Hepatocyte (in vitro differentiated cells): ENCODE data around the gene LFNG. TPM values are rescaled to one million over a fixed set of nuclear protein-coding genes. Genes with fewer than 3 reads are reported as not detected.

Experiments
- DNase-seq: peaks from one replicate; pipeline ENCODE4 v3.0.0-alpha.2; 2016; ENCODE audit warnings: low spot score
- H2AFZ ChIP-seq: fragments of 200-600 bp; sonication (generic); 2 replicates; pipeline ENCODE4 v1.6.0; 2016; ENCODE audit warnings: antibody characterized with exemption, mild to moderate bottlenecking
- H3K27ac ChIP-seq: fragments of 200-600 bp; sonication (generic); 2 replicates; pipeline ENCODE4 v1.5.1; 2016; ENCODE audit warnings: mild to moderate bottlenecking
- H3K27me3 ChIP-seq: fragments of 200-600 bp; sonication (generic); 2 replicates; pipeline ENCODE4 v1.6.1; 2016
- H3K36me3 ChIP-seq: fragments of 200-600 bp; sonication (generic); replicated peaks from 2 replicates; pipeline ENCODE4 v1.5.1; 2016; ENCODE audit warnings: low read depth; ENCODE audit not compliant: insufficient read depth
- H3K4me1 ChIP-seq: fragments of 200-600 bp; sonication (generic); 2 replicates; pipeline ENCODE4 v1.5.1; 2016; ENCODE audit warnings: mild to moderate bottlenecking, moderate library complexity; ENCODE audit not compliant: insufficient read depth
- H3K4me2 ChIP-seq: fragments of 200-600 bp; sonication (generic); 2 replicates; pipeline ENCODE4 v1.6.0; 2016
- H3K4me3 ChIP-seq: fragments of 200-600 bp; sonication (generic); 2 replicates; pipeline ENCODE4 v1.5.1; 2016; ENCODE audit warnings: mild to moderate bottlenecking
- H3K79me2 ChIP-seq: fragments of 200-600 bp; sonication (generic); 2 replicates; pipeline ENCODE4 v1.6.0; 2017; ENCODE audit warnings: mild to moderate bottlenecking
- H3K9me2 ChIP-seq: fragments of 200-600 bp; sonication (generic); replicated peaks from 2 replicates; pipeline ENCODE4 v1.6.0; 2017; ENCODE audit warnings: mild to moderate bottlenecking; ENCODE audit not compliant: insufficient read depth
- H3K9me3 ChIP-seq: fragments of 200-600 bp; sonication (generic); 2 replicates; pipeline ENCODE4 v1.5.1; 2016; ENCODE audit warnings: low read depth, mild to moderate bottlenecking
- H4K20me1 ChIP-seq: fragments of 200-600 bp; sonication (generic); 2 replicates; pipeline ENCODE4 v1.6.0; 2016; ENCODE audit warnings: mild to moderate bottlenecking; ENCODE audit not compliant: insufficient read depth, poor library complexity, severe bottlenecking
- CTCF ChIP-seq: fragments of 200-600 bp; sonication (generic); IDR thresholded peaks from 2 replicates; pipeline ENCODE4 v1.5.1; 2016; ENCODE audit warnings: antibody characterized with exemption, mild to moderate bottlenecking; ENCODE audit not compliant: poor library complexity
- EZH2 ChIP-seq: fragments of 200-600 bp; sonication (generic); IDR thresholded peaks from 2 replicates; pipeline ENCODE4 v1.6.1; 2016; ENCODE audit warnings: antibody characterized with exemption, mild to moderate bottlenecking, borderline replicate concordance
- EZH2phosphoT487 ChIP-seq: fragments of 200-600 bp; sonication (generic); IDR thresholded peaks from one replicate; pipeline ENCODE4 v1.6.1; 2018; ENCODE audit warnings: antibody characterized with exemption, mild to moderate bottlenecking, low read depth, moderate library complexity; ENCODE audit not compliant: unreplicated experiment, severe bottlenecking
- WGBS: methylation state at CpG from one replicate; pipeline ENCODE4 v1.1.6; 2016; ENCODE audit warnings: low lambda C conversion rate; ENCODE audit errors: missing lambda C conversion rate; 5-methylcytosine and 5-hydroxymethylcytosine counted together
- polyA plus RNA-seq: library from polyadenylated mRNA; unstranded; fragments of >200 nt; fragmentation: Nextera tagmentation; extraction: Ambion mirVana; gene quantifications from 2 replicates; pipeline ENCODE4 v1.2.1, GENCODE V29; 2016
- total RNA-seq: library from RNA; depleted of rRNA; stranded (reverse); fragments of >200 nt; gene quantifications from 2 replicates; pipeline ENCODE4 v1.2.3, GENCODE V29; 2014

The LFNG gene
- total and polyA plus RNA-seq, 2 experiments from 2014 or later = 1.2 to 4.5 TPM

DNA sequence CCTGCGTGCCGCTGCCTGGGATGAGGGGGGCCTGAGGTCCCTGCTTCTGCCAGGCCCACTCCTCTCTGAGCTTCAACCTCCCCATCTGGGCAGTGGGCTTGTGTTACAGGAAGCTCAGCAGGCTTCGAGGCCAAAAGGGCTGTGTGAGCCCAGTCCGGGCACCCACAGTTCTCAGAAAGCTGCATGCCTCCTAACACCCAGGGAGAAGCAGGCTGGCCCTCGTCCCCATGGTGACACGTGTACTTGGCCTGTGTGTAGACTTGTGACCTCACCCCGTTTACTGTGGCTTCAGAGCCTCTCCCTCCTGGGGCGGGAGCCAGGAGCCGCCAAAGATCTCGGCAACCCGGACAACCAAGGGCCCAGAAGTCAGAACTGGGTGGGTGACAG lies 41.2 kb upstream of the LFNG start:
- 79% methylated on average over 11 of the region's 11 CpGs for WGBS
- no peaks in the 10 kb centered on the region for H3K27me3 ChIP-seq
- no peak overlapping the region for H3K4me2 ChIP-seq

GRCh38 chr7:2478800-2479199 lies 40.8 kb upstream of the LFNG start:
- Histone ChIP-seq H4K20me1 (no peaks in the 10 kb centered on the region), H3K9me2 (no peaks in the 10 kb centered on the region), H3K36me3 (no peaks in the 10 kb centered on the region), H3K27me3 (no peaks in the 10 kb centered on the region), H3K9me3 (no peaks in the 10 kb centered on the region), H3K4me1 (no peaks in the 10 kb centered on the region), H3K79me2 (no peaks in the 10 kb centered on the region), H3K4me3 (no peak overlapping the region), H2AFZ (no peak overlapping the region), H3K27ac (no peak overlapping the region), H3K4me2 (no peak overlapping the region)
- WGBS = 95% methylated on average over 18 of the region's 19 CpGs
- TF ChIP-seq CTCF (no peak), EZH2 (no peak), EZH2phosphoT487 (no peak)
- peak; percentile 8 for DNase-seq

More for the DNA sequence above, 41.2 kb upstream of the LFNG start:
- no peak for DNase-seq
- Histone ChIP-seq H3K9me2 (no peaks in the 10 kb centered on the region), H3K36me3 (no peaks in the 10 kb centered on the region), H2AFZ (no peak overlapping the region), H3K9me3 (no peaks in the 10 kb centered on the region), H3K4me1 (no peaks in the 10 kb centered on the region), H4K20me1 (no peaks in the 10 kb centered on the region), H3K79me2 (no peaks in the 10 kb centered on the region), H3K27ac (no peak overlapping the region), H3K4me3 (no peak overlapping the region)
- no peak for TF ChIP-seq EZH2phosphoT487
- no peak for TF ChIP-seq CTCF
- no peak for TF ChIP-seq EZH2

DNA sequence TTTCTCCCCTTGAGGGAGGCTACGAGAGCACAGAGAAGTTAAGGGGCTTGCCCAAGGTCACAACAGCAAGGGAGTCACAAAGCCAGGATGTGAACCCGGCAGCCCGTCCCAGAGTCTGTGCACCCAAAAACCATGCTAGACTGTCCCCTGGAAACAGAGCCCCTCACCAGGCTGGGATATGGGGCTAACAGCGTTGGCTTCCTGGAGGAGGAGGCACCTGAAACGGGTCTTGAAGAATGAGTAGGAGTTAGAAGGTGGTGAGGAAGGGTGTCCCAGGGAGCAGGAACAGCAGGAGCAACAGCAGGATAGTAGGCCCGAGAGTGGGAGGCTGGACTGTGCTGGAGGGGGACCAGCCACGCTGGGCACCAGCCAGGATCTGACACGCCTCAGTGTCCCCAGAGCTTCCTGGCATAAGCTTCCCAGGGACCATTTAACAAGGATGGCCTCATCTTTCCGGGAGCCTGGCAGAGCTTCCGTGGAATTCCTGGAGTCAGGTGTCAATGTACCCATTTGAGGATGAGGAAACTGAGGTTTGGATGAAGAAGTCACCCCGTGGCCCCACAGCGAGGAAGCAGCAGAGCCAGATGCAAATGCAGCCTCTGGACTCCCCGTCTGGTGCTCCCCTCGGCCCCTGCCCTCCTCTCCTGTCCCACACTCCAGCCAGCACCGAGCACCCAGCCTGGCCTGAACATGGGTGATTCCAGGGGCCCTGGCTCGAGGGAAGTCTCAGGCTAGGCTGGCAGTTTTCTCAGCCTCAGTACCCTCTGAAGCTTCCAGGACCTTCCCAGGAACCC lies 40.1 kb upstream of the LFNG start:
- H3K9me3 ChIP-seq = no peaks in the 10 kb centered on the region
- TF ChIP-seq CTCF = no peak
- no peak for TF ChIP-seq EZH2phosphoT487
- TF ChIP-seq EZH2 = no peak
- H3K4me3 ChIP-seq = no peak overlapping the region
- no peaks in the 10 kb centered on the region for H3K36me3 ChIP-seq
- H3K4me1 ChIP-seq = no peaks in the 10 kb centered on the region
- no peak for DNase-seq
- H3K79me2 ChIP-seq = no peaks in the 10 kb centered on the region
- no peaks in the 10 kb centered on the region for H3K9me2 ChIP-seq
- no peak overlapping the region for H3K4me2 ChIP-seq
- H3K27ac ChIP-seq = no peak overlapping the region
- 90% methylated on average over 16 of the region's 16 CpGs for WGBS
- no peaks in the 10 kb centered on the region for H3K27me3 ChIP-seq
- no peak overlapping the region for H2AFZ ChIP-seq
- H4K20me1 ChIP-seq = no peaks in the 10 kb centered on the region
